T-helper 22 cell (primary cell): Measurements from ENCODE around the gene ERC1.
"Not testable (repeated sequence)": the region's sequence is repeated elsewhere in the genome, so short reads cannot be mapped to it uniquely, and the experiment has no call there.

ENCODE experiments used
- DNase-seq: peaks from one replicate; pipeline ENCODE4 v3.0.0-alpha.2; 2020; ENCODE audit warnings: low read depth

The ERC1 gene

GRCh38 chr12:1355396-1355795 is 364.4 kb downstream of the ERC1 start:
- no peak for DNase-seq

- not testable (repeated sequence) for DNase-seq
Observed at GRCh38 chr12:1355871-1356270, 364.8 kb downstream of the ERC1 start.

- no peak for DNase-seq
Observed at GRCh38 chr12:1356285-1356684, 365.3 kb downstream of the ERC1 start.

- DNase-seq, result no peak
Observed at GRCh38 chr12:1357171-1357570, 366.1 kb downstream of the ERC1 start.

- no peak for DNase-seq
Observed at GRCh38 chr12:1357711-1358110, 366.7 kb downstream of the ERC1 start.

- no peak for DNase-seq
Observed at GRCh38 chr12:1360441-1361210, 369.6 kb downstream of the ERC1 start.

GRCh38 chr12:1362143-1362662 is 371.2 kb downstream of the ERC1 start:
- DNase-seq, result no peak

- DNase-seq, result no peak
Observed at GRCh38 chr12:1365703-1366102, 374.7 kb downstream of the ERC1 start.

GRCh38 chr12:1367331-1368291 is 376.6 kb downstream of the ERC1 start:
- no peak for DNase-seq

- no peak for DNase-seq
Observed at GRCh38 chr12:1369460-1369859, 378.4 kb downstream of the ERC1 start.

GRCh38 chr12:1369938-1370500 is 379.0 kb downstream of the ERC1 start:
- DNase-seq, result no peak

- no peak for DNase-seq
Observed at GRCh38 chr12:1373901-1374735, 383.1 kb downstream of the ERC1 start.

GRCh38 chr12:1375323-1375722 is 384.3 kb downstream of the ERC1 start:
- no peak for DNase-seq

GRCh38 chr12:1377117-1377516 is 386.1 kb downstream of the ERC1 start:
- DNase-seq, result no peak

GRCh38 chr12:1377681-1378080 is 386.7 kb downstream of the ERC1 start:
- DNase-seq, result no peak

- DNase-seq, result no peak
Observed at GRCh38 chr12:1380171-1380851, 389.3 kb downstream of the ERC1 start.

GRCh38 chr12:1382151-1382550 is 391.1 kb downstream of the ERC1 start:
- no peak for DNase-seq

- no peak for DNase-seq
Observed at GRCh38 chr12:1382826-1383225, 391.8 kb downstream of the ERC1 start.

- DNase-seq, result no peak
Observed at GRCh38 chr12:1383758-1384157, 392.7 kb downstream of the ERC1 start.

GRCh38 chr12:1384910-1385309 is 393.9 kb downstream of the ERC1 start:
- DNase-seq, result no peak

GRCh38 chr12:1391722-1392121 is 400.7 kb downstream of the ERC1 start:
- DNase-seq, result no peak
